HCT116 (cell line): Measurements from ENCODE around the gene MAU2.

ENCODE experiments used
- ATF3 ChIP-seq: IDR thresholded peaks from 2 replicates; pipeline ENCODE4 v1.6.1; 2012
- CEBPB ChIP-seq: IDR thresholded peaks from 2 replicates; pipeline ENCODE4 v1.6.1; 2012; ENCODE audit warnings: low read depth
- CTCF ChIP-seq, 3 experiments: fragments of 200-600 bp in 1 of 3; sonication (generic) in 1 of 3; IDR thresholded peaks in 2 of 3; conservative IDR thresholded peaks in 1 of 3; 2 replicates each; pipeline ENCODE4 v1.5.1; 2012 to 2017; ENCODE audit warnings: low read depth in 2 of 3, low read length in 2 of 3, antibody characterized with exemption in 1 of 3, borderline replicate concordance in 1 of 3, control low read depth in 1 of 3, mild to moderate bottlenecking in 1 of 3, mixed read lengths in 1 of 3, mixed run types in 1 of 3, moderate library complexity in 1 of 3; ENCODE audit not compliant: insufficient read depth in 1 of 3
- EGR1 ChIP-seq: IDR thresholded peaks from 2 replicates; pipeline ENCODE4 v1.6.1; 2012; ENCODE audit warnings: low read depth
- EZH2 ChIP-seq: fragments of 200-600 bp; sonication (generic); IDR thresholded peaks from 2 replicates; pipeline ENCODE4 v1.6.1; 2017; ENCODE audit warnings: antibody characterized with exemption, mixed run types
- EZH2phosphoT487 ChIP-seq: fragments of 200-600 bp; IDR thresholded peaks from 2 replicates; pipeline ENCODE4 v1.6.1; 2018; ENCODE audit warnings: antibody characterized with exemption, borderline replicate concordance
- POLR2A ChIP-seq: IDR thresholded peaks from 2 replicates; pipeline ENCODE4 v1.7.0; 2011; ENCODE audit warnings: borderline replicate concordance; ENCODE audit not compliant: insufficient read depth, insufficient read length; ENCODE audit errors: extremely low read depth
- POLR2AphosphoS5 ChIP-seq: IDR thresholded peaks from 2 replicates; pipeline ENCODE4 v1.6.1; 2011; ENCODE audit warnings: mild to moderate bottlenecking, low read depth, low read length, moderate library complexity
- RAD21 ChIP-seq: IDR thresholded peaks from 2 replicates; pipeline ENCODE4 v1.6.1; 2012; ENCODE audit warnings: low read depth, mild to moderate bottlenecking
- REST ChIP-seq: IDR thresholded peaks from 2 replicates; pipeline ENCODE4 v1.6.1; 2012; ENCODE audit warnings: low read depth
- SIN3A ChIP-seq: IDR thresholded peaks from 2 replicates; pipeline ENCODE4 v1.6.1; 2012; ENCODE audit warnings: low read depth
- SP1 ChIP-seq: IDR thresholded peaks from 2 replicates; pipeline ENCODE4 v1.6.1; 2012; ENCODE audit warnings: low read depth
- TCF7L2 ChIP-seq: IDR thresholded peaks from 2 replicates; pipeline ENCODE4 v1.7.0; 2011; ENCODE audit warnings: borderline replicate concordance, inconsistent platforms; ENCODE audit not compliant: insufficient read depth, insufficient read length; ENCODE audit errors: extremely low read depth
- ZNF274 ChIP-seq: fragments of 200-500 bp; sonication (Bioruptor generic); IDR thresholded peaks from 2 replicates; pipeline ENCODE4 v1.6.1; 2014; ENCODE audit warnings: mild to moderate bottlenecking, low read depth, low read length, inconsistent platforms

- TF ChIP-seq EZH2 = no peak
- no peak for TF ChIP-seq CTCF (IDR thresholded peaks at IDR 0.05 in 2 of 3, conservative IDR thresholded peaks at IDR 0.05 in 1 of 3; ENCODE audit: borderline replicate concordance in 1 of 3, insufficient read depth in 1 of 3, low read depth in 2 of 3, low read length in 2 of 3)
- TF ChIP-seq CEBPB = no peak
- TF ChIP-seq ZNF274 = no peak
- no peak for TF ChIP-seq POLR2A
- no peak for TF ChIP-seq REST
- TF ChIP-seq RAD21 = no peak
- no peak for TF ChIP-seq EZH2phosphoT487
- TF ChIP-seq TCF7L2 = no peak
- no peak for TF ChIP-seq SP1
- no peak for TF ChIP-seq EGR1
- no peak for TF ChIP-seq POLR2AphosphoS5
- no peak for TF ChIP-seq SIN3A
- TF ChIP-seq ATF3 = no peak
Observed at GRCh38 chr19:19379527-19379926, 58.9 kb downstream of the MAU2 start.
